NCI-H1694 treated with DMSO at 0.1 percent for 48 hours (cell line): ENCODE data around the gene IGFBP3.

ENCODE experiments used
- DNase-seq: peaks from one replicate; lab custom pipeline; 2025; lab: John Stamatoyannopoulos, UW

The IGFBP3 gene

DNA sequence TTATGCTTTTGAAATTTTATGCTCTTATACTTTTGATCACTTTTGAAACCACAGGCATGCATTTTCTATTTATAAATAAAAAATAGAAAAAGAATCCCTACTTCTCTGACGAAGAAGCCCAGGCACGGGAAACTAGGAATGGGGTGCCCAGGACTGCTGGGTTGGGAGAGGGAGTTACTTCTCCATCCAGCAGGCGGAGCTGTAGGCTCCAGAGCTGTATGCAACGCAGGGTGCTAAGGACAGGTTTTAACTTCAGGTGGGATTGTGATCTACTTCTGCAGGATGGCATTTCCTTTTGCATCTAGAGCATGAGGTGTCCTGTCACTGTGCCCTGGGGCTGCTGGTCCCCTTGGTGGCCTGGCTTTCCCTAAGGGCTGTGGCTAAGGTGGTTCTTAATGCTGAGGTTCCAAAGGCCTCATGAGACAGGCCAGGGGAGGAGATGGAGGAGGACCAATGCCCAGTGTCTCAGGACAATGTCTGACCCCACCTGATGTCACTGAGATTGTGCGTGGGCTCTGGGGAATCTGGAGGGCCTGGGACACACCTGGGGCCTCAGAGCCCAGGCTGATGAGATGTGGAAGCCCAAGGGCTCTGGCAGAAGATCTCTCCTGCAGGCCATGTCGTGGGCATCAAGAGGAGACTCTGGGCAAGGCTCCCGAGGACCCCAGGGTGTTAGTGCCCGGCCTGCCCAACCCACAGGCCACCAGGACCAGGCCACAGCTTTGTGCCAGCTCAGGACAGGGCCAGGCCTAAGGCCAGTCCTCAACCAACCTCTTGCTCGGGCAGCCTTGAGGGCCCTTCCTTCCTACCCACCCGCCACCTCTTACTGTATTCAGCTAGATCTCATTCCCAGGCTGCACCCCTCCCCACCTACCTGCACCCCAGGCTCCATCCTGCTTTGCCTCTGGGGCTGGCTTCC lies 48.7 kb downstream of the IGFBP3 start:
- DNase-seq, result no peak

DNA sequence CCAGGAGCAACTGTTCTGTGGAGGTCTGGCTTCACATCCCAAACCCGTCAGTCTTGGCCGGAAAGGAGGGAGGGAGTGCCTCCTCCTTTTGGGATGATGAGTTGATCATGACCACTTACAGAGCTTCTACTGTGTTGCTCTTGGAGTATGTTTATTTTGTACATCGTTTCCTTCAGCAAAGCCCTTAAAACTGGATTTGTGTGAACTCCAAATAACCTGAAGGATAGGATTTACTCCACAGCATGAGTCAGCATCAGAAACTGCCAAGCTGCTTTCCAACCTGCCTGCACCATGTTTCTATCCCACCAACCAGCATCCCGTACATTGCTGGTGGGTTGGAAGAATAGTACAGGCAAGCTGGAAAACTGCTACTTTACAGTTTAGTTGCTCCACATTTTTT lies 51.6 kb downstream of the IGFBP3 start:
- DNase-seq, result no peak

DNA sequence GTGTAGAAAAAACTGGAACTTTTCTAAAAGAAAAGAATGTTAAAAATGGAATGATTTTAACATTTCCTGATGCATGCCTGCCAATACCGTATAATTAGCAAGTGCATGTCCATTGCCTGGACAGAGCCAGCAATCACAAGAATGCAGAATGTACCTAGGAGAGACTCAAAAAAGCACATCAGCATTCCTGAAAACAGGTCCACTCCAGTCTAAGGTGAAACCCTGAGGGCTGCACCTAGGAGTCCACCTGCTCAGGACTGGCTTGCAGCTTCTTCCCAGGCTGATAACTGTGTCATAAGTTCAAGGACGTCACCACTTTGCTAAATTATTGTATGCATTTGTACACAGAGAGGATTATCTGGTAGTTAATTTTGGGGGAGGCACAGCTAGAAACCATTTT lies 53.6 kb downstream of the IGFBP3 start:
- no peak for DNase-seq

DNA sequence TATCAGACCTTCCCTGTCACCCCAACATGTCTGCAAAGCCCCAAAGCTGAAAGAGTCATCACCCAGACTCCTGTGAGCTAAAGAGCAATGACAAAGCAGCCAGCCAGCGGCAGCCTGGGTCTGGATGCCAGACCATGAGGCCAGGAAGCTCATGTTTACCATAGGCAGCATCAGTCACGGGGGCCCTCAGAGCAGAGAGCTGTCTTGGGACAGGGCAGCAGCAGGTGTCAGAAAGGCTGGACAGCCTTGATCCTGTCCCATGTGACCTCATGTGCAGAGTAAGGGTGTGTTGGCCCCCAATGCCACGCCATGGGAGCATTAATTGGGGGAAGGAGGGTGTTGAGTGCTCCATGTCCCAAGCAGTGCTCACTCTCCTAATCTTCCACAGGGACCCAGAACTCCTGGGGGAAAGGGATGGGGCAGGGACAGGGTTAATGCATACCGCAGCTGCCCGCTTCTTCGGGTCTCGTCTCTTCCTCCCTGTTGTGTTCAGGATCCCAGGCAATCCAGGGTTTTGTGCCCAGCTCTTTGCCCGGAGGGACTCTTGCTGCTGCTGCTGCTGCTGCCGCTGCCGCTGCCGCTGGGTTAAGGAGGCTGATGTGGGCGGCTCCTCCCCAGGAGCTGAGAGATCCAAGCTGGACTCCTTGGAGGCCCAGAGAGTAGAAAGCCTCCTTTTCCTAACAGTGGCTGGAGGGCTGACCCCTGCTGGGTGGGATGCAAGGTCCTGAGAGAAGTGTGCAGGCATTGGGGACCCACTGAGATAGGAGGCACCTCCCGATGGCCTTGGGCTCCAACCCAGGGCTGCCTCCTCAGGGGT lies 55.3 kb downstream of the IGFBP3 start:
- no peak for DNase-seq

DNA sequence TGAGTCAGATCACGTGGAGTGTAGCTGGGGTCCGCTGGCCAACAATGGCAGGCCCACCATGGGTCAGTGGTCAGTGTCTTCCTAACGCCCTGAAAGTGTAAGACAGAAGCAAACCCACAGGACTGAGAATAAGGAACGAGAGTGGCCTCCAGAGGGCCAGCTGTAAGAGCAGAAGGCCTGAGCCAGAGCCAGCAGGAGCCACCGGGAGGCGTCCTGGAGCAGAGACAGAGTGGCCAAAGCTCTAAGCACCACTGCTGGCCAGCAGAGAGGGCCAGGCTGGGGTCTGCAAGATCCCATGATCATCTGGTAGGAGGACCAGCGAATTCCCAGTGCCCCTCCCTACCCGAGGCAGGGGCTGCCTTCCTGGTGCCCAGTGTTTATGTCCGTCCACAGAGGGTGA lies 57.4 kb downstream of the IGFBP3 start:
- DNase-seq, result no peak
